Glutamatergic neuron (in vitro differentiated cells): ENCODE measurements around the gene THSD4. TPM values are rescaled to one million over a fixed set of nuclear protein-coding genes. Genes with fewer than 3 reads are reported as not detected.
"Not testable (repeated sequence)": the region's sequence is repeated elsewhere in the genome, so short reads cannot be mapped to it uniquely, and the experiment has no call there.

ENCODE experiments used
- DNase-seq: peaks from one replicate; pipeline ENCODE4 v3.0.0; 2022
- H3K27ac Mint-ChIP-seq: one replicate; pipeline ENCODE4 v1.8.0; 2020; ENCODE audit warnings: mild to moderate bottlenecking, mixed read lengths, inconsistent platforms; ENCODE audit not compliant: unreplicated experiment
- H3K27me3 Mint-ChIP-seq: one replicate; pipeline ENCODE4 v1.8.0; 2020; ENCODE audit warnings: mild to moderate bottlenecking, moderate library complexity, mixed read lengths, inconsistent platforms; ENCODE audit not compliant: unreplicated experiment
- H3K36me3 Mint-ChIP-seq: one replicate; pipeline ENCODE4 v1.8.0; 2020; ENCODE audit warnings: mild to moderate bottlenecking, mixed read lengths, inconsistent platforms; ENCODE audit not compliant: unreplicated experiment
- H3K4me1 Mint-ChIP-seq: one replicate; pipeline ENCODE4 v1.8.0; 2020; ENCODE audit warnings: mild to moderate bottlenecking, low read depth, mixed read lengths, inconsistent platforms; ENCODE audit not compliant: unreplicated experiment
- H3K4me3 Mint-ChIP-seq: one replicate; pipeline ENCODE4 v1.8.0; 2020; ENCODE audit warnings: mild to moderate bottlenecking, mixed read lengths, inconsistent platforms; ENCODE audit not compliant: unreplicated experiment
- H3K9me3 Mint-ChIP-seq: one replicate; pipeline ENCODE4 v1.8.0; 2020; ENCODE audit warnings: mild to moderate bottlenecking, moderate library complexity, mixed read lengths, inconsistent platforms; ENCODE audit not compliant: unreplicated experiment
- CTCF ChIP-seq: fragments of 200-600 bp; sonication (generic); IDR thresholded peaks from one replicate; pipeline ENCODE4 v1.5.0; 2021; ENCODE audit not compliant: partially characterized antibody, unreplicated experiment
- total RNA-seq: library from RNA; stranded (reverse); fragmentation: NEBNext Ultra II Directional; extraction: Animal tissue kit (Norgen Biotek cat#: 25700); gene quantifications from one replicate; pipeline ENCODE4 v1.2.1, GENCODE V29; 2021; ENCODE audit not compliant: unreplicated experiment

THSD4 gene
- total RNA-seq, 1 donor from 2014 or later: 12.3 TPM

- no peaks in the 10 kb centered on the region for H3K9me3 Mint-ChIP-seq
- DNase-seq: no peak
- no peak for TF ChIP-seq CTCF
- H3K36me3 Mint-ChIP-seq: no peaks in the 10 kb centered on the region
- H3K4me1 Mint-ChIP-seq: no peaks in the 10 kb centered on the region
- no peaks in the 10 kb centered on the region for H3K27me3 Mint-ChIP-seq
- no peak overlapping the region for H3K27ac Mint-ChIP-seq
- no peak overlapping the region for H3K4me3 Mint-ChIP-seq
Measured at GRCh38 chr15:71437404-71437803, 322.1 kb downstream of the THSD4 start.

GRCh38 chr15:71437919-71438318 is 322.6 kb downstream of the THSD4 start:
- DNase-seq: no peak
- no peak overlapping the region for H3K27ac Mint-ChIP-seq

GRCh38 chr15:71439478-71439877 is 324.2 kb downstream of the THSD4 start:
- H3K4me1 Mint-ChIP-seq, H3K4me3 Mint-ChIP-seq, H3K27me3 Mint-ChIP-seq, DNase-seq, H3K9me3 Mint-ChIP-seq, H3K27ac Mint-ChIP-seq, H3K36me3 Mint-ChIP-seq: not testable (repeated sequence)

More at GRCh38 chr15:71437919-71438318, 322.6 kb downstream of the THSD4 start:
- H3K27me3 Mint-ChIP-seq: no peaks in the 10 kb centered on the region
- H3K9me3 Mint-ChIP-seq: no peaks in the 10 kb centered on the region
- TF ChIP-seq CTCF: no peak
- no peaks in the 10 kb centered on the region for H3K4me1 Mint-ChIP-seq
- H3K36me3 Mint-ChIP-seq: no peaks in the 10 kb centered on the region
- no peak overlapping the region for H3K4me3 Mint-ChIP-seq

GRCh38 chr15:71440489-71441110 is 325.3 kb downstream of the THSD4 start:
- no peak overlapping the region for H3K27ac Mint-ChIP-seq
- H3K27me3 Mint-ChIP-seq: no peaks in the 10 kb centered on the region

GRCh38 chr15:71443538-71443937 is 328.3 kb downstream of the THSD4 start:
- peak; percentile 98 for TF ChIP-seq CTCF
- H3K27ac Mint-ChIP-seq: no peak overlapping the region
- peak; percentile 81 for DNase-seq

More at GRCh38 chr15:71440489-71441110, 325.3 kb downstream of the THSD4 start:
- H3K36me3 Mint-ChIP-seq: no peaks in the 10 kb centered on the region
- no peaks in the 10 kb centered on the region for H3K4me1 Mint-ChIP-seq
- peak; percentile 66 for TF ChIP-seq CTCF
- H3K9me3 Mint-ChIP-seq: no peaks in the 10 kb centered on the region
- no peak overlapping the region for H3K4me3 Mint-ChIP-seq
- DNase-seq: no peak

More at GRCh38 chr15:71443538-71443937, 328.3 kb downstream of the THSD4 start:
- H3K4me3 Mint-ChIP-seq: no peak overlapping the region
- no peaks in the 10 kb centered on the region for H3K27me3 Mint-ChIP-seq
- H3K9me3 Mint-ChIP-seq: no peaks in the 10 kb centered on the region
- H3K4me1 Mint-ChIP-seq: no peaks in the 10 kb centered on the region
- H3K36me3 Mint-ChIP-seq: no peaks in the 10 kb centered on the region
